Chondrocyte (in vitro differentiated cells): ENCODE results near the gene RPTOR. TPM values are rescaled to one million over a fixed set of nuclear protein-coding genes. Genes with fewer than 3 reads are reported as not detected.

Experiments
- DNase-seq: peaks from one replicate; pipeline ENCODE4 v3.0.0; 2021; ENCODE audit warnings: mixed read lengths, low spot score
- H3K27ac Mint-ChIP-seq: one replicate; pipeline ENCODE4 v1.8.0; 2021; ENCODE audit warnings: mild to moderate bottlenecking, moderate library complexity, mixed read lengths; ENCODE audit not compliant: unreplicated experiment
- H3K27me3 Mint-ChIP-seq: 2 replicates; pipeline ENCODE4 v1.8.0; 2021; ENCODE audit warnings: low read depth, mixed read lengths
- H3K36me3 Mint-ChIP-seq: 2 replicates; pipeline ENCODE4 v1.8.0; 2021; ENCODE audit warnings: low read depth, mixed read lengths
- H3K4me1 Mint-ChIP-seq: 2 replicates; pipeline ENCODE4 v1.8.0; 2021; ENCODE audit warnings: low read depth, mild to moderate bottlenecking, mixed read lengths
- H3K4me3 Mint-ChIP-seq: one replicate; pipeline ENCODE4 v1.8.0; 2021; ENCODE audit warnings: mild to moderate bottlenecking, moderate library complexity, mixed read lengths; ENCODE audit not compliant: unreplicated experiment
- H3K9me3 Mint-ChIP-seq: 2 replicates; pipeline ENCODE4 v1.8.0; 2021; ENCODE audit warnings: low read depth, mixed read lengths
- CTCF ChIP-seq: fragments of 200-600 bp; sonication (generic); IDR thresholded peaks from 2 replicates; pipeline ENCODE4 v1.5.0; 2021; ENCODE audit warnings: antibody characterized with exemption, mild to moderate bottlenecking, moderate library complexity
- total RNA-seq: library from RNA; stranded (reverse); gene quantifications from 3 replicates; pipeline ENCODE4 v1.2.1, GENCODE V29; 2021

The RPTOR gene
- total RNA-seq, 1 donor from 2014 or later, result 30.9 TPM

GRCh38 chr17:80643326-80644099 is 98.9 kb downstream of the RPTOR start:
- H3K4me3 Mint-ChIP-seq, result no peak overlapping the region
- H3K4me1 Mint-ChIP-seq, result peaks cover 23% of the 10 kb centered on the region
- no peaks in the 10 kb centered on the region for H3K27me3 Mint-ChIP-seq
- H3K9me3 Mint-ChIP-seq, result no peaks in the 10 kb centered on the region
- no peak for DNase-seq
- no peak overlapping the region for H3K27ac Mint-ChIP-seq
- peaks cover 4% of the 10 kb centered on the region for H3K36me3 Mint-ChIP-seq
- TF ChIP-seq CTCF, result no peak

GRCh38 chr17:80644536-80644935 is 99.9 kb downstream of the RPTOR start:
- H3K9me3 Mint-ChIP-seq, result no peaks in the 10 kb centered on the region
- DNase-seq, result no peak
- H3K27me3 Mint-ChIP-seq, result no peaks in the 10 kb centered on the region
- H3K4me3 Mint-ChIP-seq, result no peak overlapping the region
- H3K4me1 Mint-ChIP-seq, result peaks cover 32% of the 10 kb centered on the region
- no peak for TF ChIP-seq CTCF
- peaks cover 4% of the 10 kb centered on the region for H3K36me3 Mint-ChIP-seq
- H3K27ac Mint-ChIP-seq, result no peak overlapping the region

GRCh38 chr17:80645706-80646325 is 101.2 kb downstream of the RPTOR start:
- Mint-ChIP-seq H3K27ac (no peak overlapping the region), H3K27me3 (no peaks in the 10 kb centered on the region), H3K4me3 (no peak overlapping the region), H3K36me3 (peaks cover 3% of the 10 kb centered on the region), H3K9me3 (no peaks in the 10 kb centered on the region), H3K4me1 (peaks cover 44% of the 10 kb centered on the region)
- DNase-seq, result no peak
- no peak for TF ChIP-seq CTCF

- H3K27me3 Mint-ChIP-seq, result no peaks in the 10 kb centered on the region
- H3K4me3 Mint-ChIP-seq, result no peak overlapping the region
- peaks cover 49% of the 10 kb centered on the region for H3K4me1 Mint-ChIP-seq
- peaks cover 4% of the 10 kb centered on the region for H3K36me3 Mint-ChIP-seq
- no peaks in the 10 kb centered on the region for H3K9me3 Mint-ChIP-seq
- no peak for DNase-seq
- no peak overlapping the region for H3K27ac Mint-ChIP-seq
- no peak for TF ChIP-seq CTCF
These were observed 101.7 kb downstream of the RPTOR start for GRCh38 chr17:80646328-80646727.

- Mint-ChIP-seq H3K9me3 (no peaks in the 10 kb centered on the region), H3K4me3 (no peak overlapping the region), H3K27ac (no peak overlapping the region), H3K36me3 (peaks cover 1% of the 10 kb centered on the region), H3K4me1 (peaks cover 55% of the 10 kb centered on the region), H3K27me3 (no peaks in the 10 kb centered on the region)
- no peak for TF ChIP-seq CTCF
- no peak for DNase-seq
These were observed 103.1 kb downstream of the RPTOR start for GRCh38 chr17:80647746-80648145.
